PC-3 (cell line): ENCODE data around the gene VSTM4.

Source experiments
- EZH2phosphoT487 ChIP-seq: fragments of 300-600 bp; sonication (generic); IDR thresholded peaks from 2 replicates; pipeline ENCODE4 v1.6.1; 2018; ENCODE audit warnings: mild to moderate bottlenecking, antibody characterized with exemption, low read length, borderline replicate concordance
- TF ChIP-seq, protein P1 (sequence below): fragments of 300-600 bp; sonication (generic); conservative IDR thresholded peaks from 2 replicates; pipeline ENCODE4 v1.5.1; 2017; ENCODE audit warnings: antibody characterized with exemption, low read depth, mild to moderate bottlenecking, low read length

DNA sequence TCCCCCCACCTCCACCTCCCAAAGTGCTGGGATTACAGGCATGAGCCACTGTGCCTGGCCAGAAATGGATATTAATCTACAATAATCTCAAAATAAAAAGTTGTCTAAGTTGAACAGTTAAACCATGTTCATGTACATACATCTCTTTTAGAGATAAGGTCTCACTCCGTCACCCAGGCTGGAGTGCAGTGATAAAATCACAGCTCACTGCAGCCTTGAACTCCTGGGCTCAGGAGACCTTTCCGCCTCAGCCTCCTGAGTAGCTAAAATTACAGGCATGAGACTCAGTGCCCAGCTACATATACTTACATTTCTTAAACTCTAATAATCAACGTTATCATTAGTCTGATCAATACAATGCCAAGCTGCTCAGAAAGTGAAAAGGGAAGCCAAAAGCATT, 36.2 kb downstream of the VSTM4 start:
- TF ChIP-seq, protein P1, sequence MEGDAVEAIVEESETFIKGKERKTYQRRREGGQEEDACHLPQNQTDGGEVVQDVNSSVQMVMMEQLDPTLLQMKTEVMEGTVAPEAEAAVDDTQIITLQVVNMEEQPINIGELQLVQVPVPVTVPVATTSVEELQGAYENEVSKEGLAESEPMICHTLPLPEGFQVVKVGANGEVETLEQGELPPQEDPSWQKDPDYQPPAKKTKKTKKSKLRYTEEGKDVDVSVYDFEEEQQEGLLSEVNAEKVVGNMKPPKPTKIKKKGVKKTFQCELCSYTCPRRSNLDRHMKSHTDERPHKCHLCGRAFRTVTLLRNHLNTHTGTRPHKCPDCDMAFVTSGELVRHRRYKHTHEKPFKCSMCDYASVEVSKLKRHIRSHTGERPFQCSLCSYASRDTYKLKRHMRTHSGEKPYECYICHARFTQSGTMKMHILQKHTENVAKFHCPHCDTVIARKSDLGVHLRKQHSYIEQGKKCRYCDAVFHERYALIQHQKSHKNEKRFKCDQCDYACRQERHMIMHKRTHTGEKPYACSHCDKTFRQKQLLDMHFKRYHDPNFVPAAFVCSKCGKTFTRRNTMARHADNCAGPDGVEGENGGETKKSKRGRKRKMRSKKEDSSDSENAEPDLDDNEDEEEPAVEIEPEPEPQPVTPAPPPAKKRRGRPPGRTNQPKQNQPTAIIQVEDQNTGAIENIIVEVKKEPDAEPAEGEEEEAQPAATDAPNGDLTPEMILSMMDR = no peak
- no peak for TF ChIP-seq EZH2phosphoT487
